HG03060 (cell line): ENCODE data around the gene EXO5.
"Not testable (repeated sequence)": the region's sequence is repeated elsewhere in the genome, so short reads cannot be mapped to it uniquely, and the experiment has no call there.

Source experiments
- ATAC-seq: cut with Tn5 transposase; IDR thresholded peaks from one replicate; pipeline ENCODE4 v1.9.1; 2021; ENCODE audit warnings: low read depth, moderate number of reproducible peaks; ENCODE audit not compliant: unreplicated experiment

Gene EXO5

GRCh38 chr1:40508375-40509341 lies at the start of gene EXO5:
Gene EXO5, plus strand, starts transcription at chr1:40508767. Its CDS starts 5,778 bp downstream, at chr1:40514545.
- ATAC-seq, result no peak

GRCh38 chr1:40462956-40463590 lies 45.5 kb upstream of the EXO5 start:
- no peak for ATAC-seq

- no peak for ATAC-seq
These were observed 39.2 kb upstream of the EXO5 start for GRCh38 chr1:40469327-40469726.

GRCh38 chr1:40475268-40475667 lies 33.3 kb upstream of the EXO5 start:
- no peak for ATAC-seq

GRCh38 chr1:40476924-40477677 lies 31.5 kb upstream of the EXO5 start, which contains the start of gene ZFP69:
Gene ZFP69, plus strand, starts transcription at chr1:40477290. Its CDS starts 2,072 bp downstream, at chr1:40479362.
- ATAC-seq, result no peak

- no peak for ATAC-seq
These were observed 30.9 kb upstream of the EXO5 start for GRCh38 chr1:40477678-40478053.

- no peak for ATAC-seq
These were observed 30.3 kb upstream of the EXO5 start for GRCh38 chr1:40478276-40478675.

- ATAC-seq, result no peak
These were observed 29.4 kb upstream of the EXO5 start for GRCh38 chr1:40479156-40479555.

GRCh38 chr1:40495315-40495903 lies 13.2 kb upstream of the EXO5 start:
- no peak for ATAC-seq

GRCh38 chr1:40502651-40503050 lies 5.9 kb upstream of the EXO5 start:
- ATAC-seq, result not testable (repeated sequence)

GRCh38 chr1:40507973-40508372 lies 594 bp upstream of the EXO5 start:
- ATAC-seq, result no peak

GRCh38 chr1:40519517-40519916 lies 10.9 kb downstream of the EXO5 start:
- no peak for ATAC-seq

GRCh38 chr1:40530735-40531380 lies 22.3 kb downstream of the EXO5 start:
- peak; percentile 6 for ATAC-seq

- ATAC-seq, result peak; percentile 79
These were observed 23.0 kb downstream of the EXO5 start, which contains the start of gene ZNF684 for GRCh38 chr1:40531381-40532061. Gene ZNF684, plus strand, starts transcription at chr1:40531637. Its CDS starts 1,530 bp downstream, at chr1:40533167.

- no peak for ATAC-seq
These were observed 23.5 kb downstream of the EXO5 start for GRCh38 chr1:40532062-40532389.

- no peak for ATAC-seq
These were observed 24.4 kb downstream of the EXO5 start for GRCh38 chr1:40532844-40533424.

- ATAC-seq, result no peak
These were observed 26.0 kb downstream of the EXO5 start for GRCh38 chr1:40534589-40534988.

GRCh38 chr1:40535732-40536131 lies 27.2 kb downstream of the EXO5 start:
- no peak for ATAC-seq

GRCh38 chr1:40539338-40539737 lies 30.8 kb downstream of the EXO5 start:
- ATAC-seq, result no peak
